GM23248 (cell line): ENCODE measurements around the gene CTSD. TPM values are rescaled to one million over a fixed set of nuclear protein-coding genes. Genes with fewer than 3 reads are reported as not detected.

Experiments
- DNase-seq: peaks from one replicate; pipeline ENCODE4 v3.0.0-alpha.2; 2015
- H2AFZ ChIP-seq: fragments of 200-600 bp; sonication (generic); 2 replicates; pipeline ENCODE4 v1.6.1; 2016; ENCODE audit warnings: antibody characterized with exemption
- H3F3A ChIP-seq: fragments of 200-600 bp; sonication (generic); 2 replicates; pipeline ENCODE4 v1.6.1; 2016; ENCODE audit warnings: mild to moderate bottlenecking, antibody characterized with exemption, mixed run types; ENCODE audit not compliant: insufficient read depth
- H3K27ac ChIP-seq: fragments of 200-600 bp; sonication (generic); 2 replicates; pipeline ENCODE4 v1.5.1; 2016; ENCODE audit warnings: mild to moderate bottlenecking
- H3K27me3 ChIP-seq: fragments of 200-600 bp; sonication (generic); replicated peaks from 2 replicates; pipeline ENCODE4 v1.6.1; 2016; ENCODE audit warnings: mild to moderate bottlenecking; ENCODE audit not compliant: insufficient read depth
- H3K36me3 ChIP-seq: fragments of 200-600 bp; sonication (generic); 2 replicates; pipeline ENCODE4 v1.6.1; 2016; ENCODE audit warnings: low read depth, mild to moderate bottlenecking
- H3K4me1 ChIP-seq: fragments of 200-600 bp; sonication (generic); 2 replicates; pipeline ENCODE4 v1.6.1; 2016; ENCODE audit warnings: mild to moderate bottlenecking; ENCODE audit not compliant: insufficient read depth
- H3K4me2 ChIP-seq: fragments of 200-600 bp; sonication (generic); one replicate; pipeline ENCODE4 v1.6.1; 2016; ENCODE audit warnings: mild to moderate bottlenecking; ENCODE audit not compliant: unreplicated experiment
- H3K4me3 ChIP-seq: fragments of 200-600 bp; sonication (generic); 2 replicates; pipeline ENCODE4 v1.5.1; 2016; ENCODE audit warnings: mild to moderate bottlenecking
- H3K79me2 ChIP-seq: fragments of 200-600 bp; sonication (generic); 2 replicates; pipeline ENCODE4 v1.6.1; 2016; ENCODE audit warnings: mild to moderate bottlenecking; ENCODE audit not compliant: insufficient read depth
- H3K9ac ChIP-seq: fragments of 200-600 bp; sonication (generic); 2 replicates; pipeline ENCODE4 v1.6.1; 2016; ENCODE audit warnings: mild to moderate bottlenecking
- H3K9me2 ChIP-seq: fragments of 200-600 bp; sonication (generic); 2 replicates; pipeline ENCODE4 v1.6.1; 2016; ENCODE audit warnings: mixed run types, mild to moderate bottlenecking, moderate library complexity; ENCODE audit not compliant: insufficient read depth
- H3K9me3 ChIP-seq: fragments of 200-600 bp; sonication (generic); one replicate; pipeline ENCODE4 v1.6.1; 2017; ENCODE audit warnings: low read depth
- H4K20me1 ChIP-seq: fragments of 200-600 bp; sonication (generic); 2 replicates; pipeline ENCODE4 v1.6.0; 2016; ENCODE audit not compliant: insufficient read depth
- EZH2 ChIP-seq: fragments of 200-600 bp; sonication (generic); IDR thresholded peaks from 2 replicates; pipeline ENCODE4 v1.6.1; 2018; ENCODE audit warnings: antibody characterized with exemption, mild to moderate bottlenecking; ENCODE audit not compliant: insufficient read depth, poor library complexity, severe bottlenecking
- EZH2phosphoT487 ChIP-seq: fragments of 200-600 bp; sonication (generic); IDR thresholded peaks from 2 replicates; pipeline ENCODE4 v1.6.1; 2018; ENCODE audit warnings: antibody characterized with exemption, moderate library complexity, mild to moderate bottlenecking, low read depth; ENCODE audit not compliant: insufficient read depth
- WGBS, 2 experiments: methylation state at CpG; one replicate each; pipeline ENCODE4 v1.1.6; 2015 to 2017; ENCODE audit warnings: low lambda C conversion rate in 2 of 2, low coverage in 1 of 2; ENCODE audit errors: missing lambda C conversion rate in 2 of 2; 5-methylcytosine and 5-hydroxymethylcytosine counted together
- in situ Hi-C: fragments of 300-500 bp; cut with MboI; formaldehyde crosslinking; loops from 2 replicates; pipeline ENCODE4 v1.15.0; 2020
- polyA plus RNA-seq: library from polyadenylated mRNA; unstranded; fragments of >200 nt; fragmentation: Nextera tagmentation; extraction: Ambion mirVana; gene quantifications from 2 replicates; pipeline ENCODE4 v1.2.1, GENCODE V29; 2016
- total RNA-seq: library from RNA; depleted of rRNA; stranded (reverse); fragments of >200 nt; shearing (Covaris generic); gene quantifications from 2 replicates; pipeline ENCODE4 v1.2.3, GENCODE V29; 2014

CTSD gene
- total and polyA plus RNA-seq, 2 experiments from 2014 or later: 305 to 321 TPM

- Histone ChIP-seq H3K27me3 (no peaks in the 10 kb centered on the region), H2AFZ (no peak overlapping the region)
Measured at GRCh38 chr11:1781593-1781975, 17.9 kb upstream of the CTSD start.

GRCh38 chr11:1780700-1781592 lies 17.2 kb upstream of the CTSD start:
- H3K9me3 ChIP-seq: no peaks in the 10 kb centered on the region
- 76 to 78% methylated on average over 25 of the region's 25 CpGs for WGBS, 2 experiments
- H3K27ac ChIP-seq: no peak overlapping the region
- H4K20me1 ChIP-seq: no peaks in the 10 kb centered on the region
- no peak overlapping the region for H2AFZ ChIP-seq
- H3K9ac ChIP-seq: no peak overlapping the region
- H3K79me2 ChIP-seq: no peaks in the 10 kb centered on the region
- in situ Hi-C loops: no loop called here
- no peaks in the 10 kb centered on the region for H3F3A ChIP-seq
- H3K36me3 ChIP-seq: no peaks in the 10 kb centered on the region
- no peaks in the 10 kb centered on the region for H3K27me3 ChIP-seq
- no peak for DNase-seq
- no peaks in the 10 kb centered on the region for H3K4me1 ChIP-seq
- TF ChIP-seq EZH2 (no peak), EZH2phosphoT487 (no peak)
- H3K9me2 ChIP-seq: no peaks in the 10 kb centered on the region
- no peak overlapping the region for H3K4me3 ChIP-seq
- H3K4me2 ChIP-seq: no peak overlapping the region

More at GRCh38 chr11:1781593-1781975, 17.9 kb upstream of the CTSD start:
- no peaks in the 10 kb centered on the region for H3K9me3 ChIP-seq
- no peak overlapping the region for H3K9ac ChIP-seq
- H3K4me3 ChIP-seq: no peak overlapping the region
- DNase-seq: no peak
- H3K79me2 ChIP-seq: no peaks in the 10 kb centered on the region
- TF ChIP-seq EZH2phosphoT487 (no peak), EZH2 (no peak)
- no peaks in the 10 kb centered on the region for H4K20me1 ChIP-seq
- H3K9me2 ChIP-seq: no peaks in the 10 kb centered on the region
- H3K4me2 ChIP-seq: no peak overlapping the region
- 63 to 67% methylated on average over 9 of the region's 9 CpGs for WGBS, 2 experiments
- H3K36me3 ChIP-seq: no peaks in the 10 kb centered on the region
- no peaks in the 10 kb centered on the region for H3F3A ChIP-seq
- in situ Hi-C loops: no loop called here
- H3K4me1 ChIP-seq: no peaks in the 10 kb centered on the region
- H3K27ac ChIP-seq: no peak overlapping the region

GRCh38 chr11:1779806-1780699 lies 16.3 kb upstream of the CTSD start:
- H3K9ac ChIP-seq: no peak overlapping the region
- H3F3A ChIP-seq: no peaks in the 10 kb centered on the region
- H4K20me1 ChIP-seq: no peaks in the 10 kb centered on the region
- H3K27ac ChIP-seq: no peak overlapping the region
- no peak for DNase-seq
- H3K9me2 ChIP-seq: no peaks in the 10 kb centered on the region
- TF ChIP-seq EZH2 (no peak), EZH2phosphoT487 (no peak)
- no peak overlapping the region for H3K4me2 ChIP-seq
- H3K27me3 ChIP-seq: no peaks in the 10 kb centered on the region
- H3K4me3 ChIP-seq: no peak overlapping the region
- H2AFZ ChIP-seq: no peak overlapping the region
- no peaks in the 10 kb centered on the region for H3K4me1 ChIP-seq
- in situ Hi-C loops: no loop called here
- WGBS, 2 experiments: 79 to 81% methylated on average over 30 to 34 of the region's 34 CpGs
- no peaks in the 10 kb centered on the region for H3K9me3 ChIP-seq
- no peaks in the 10 kb centered on the region for H3K36me3 ChIP-seq
- H3K79me2 ChIP-seq: no peaks in the 10 kb centered on the region

GRCh38 chr11:1779034-1779805 lies 15.5 kb upstream of the CTSD start:
- H3K36me3 ChIP-seq: no peaks in the 10 kb centered on the region
- no peaks in the 10 kb centered on the region for H4K20me1 ChIP-seq
- 69 to 70% methylated on average over 17 of the region's 17 CpGs for WGBS, 2 experiments
- no peaks in the 10 kb centered on the region for H3F3A ChIP-seq
- H3K4me2 ChIP-seq: no peak overlapping the region
- no peak overlapping the region for H2AFZ ChIP-seq
- H3K79me2 ChIP-seq: no peaks in the 10 kb centered on the region
- H3K27me3 ChIP-seq: no peaks in the 10 kb centered on the region
- no peak overlapping the region for H3K27ac ChIP-seq
- H3K9ac ChIP-seq: no peak overlapping the region
- no peaks in the 10 kb centered on the region for H3K9me2 ChIP-seq
- H3K4me1 ChIP-seq: no peaks in the 10 kb centered on the region
- in situ Hi-C loops: no loop called here
- DNase-seq: no peak
- no peaks in the 10 kb centered on the region for H3K9me3 ChIP-seq
- no peak for TF ChIP-seq EZH2phosphoT487
- no peak for TF ChIP-seq EZH2
- no peak overlapping the region for H3K4me3 ChIP-seq
